HL-60 (cell line): Measurements from ENCODE around the gene RBPJ.

ENCODE experiments used
- DNase-seq, 2 experiments: peaks; one replicate each; pipeline ENCODE4 v3.0.0-alpha.2; 2010 to 2020; ENCODE audit warnings: low read depth in 1 of 2, low spot score in 1 of 2
- H3K27ac ChIP-seq: fragments of 250-450 bp; sonication (Bioruptor Pico); replicated peaks from 2 replicates; pipeline ENCODE4 v1.5.1; 2020; ENCODE audit warnings: mild to moderate bottlenecking, moderate library complexity
- H3K27me3 ChIP-seq: fragments of 250-450 bp; sonication (Bioruptor Pico); 2 replicates; pipeline ENCODE4 v1.5.1; 2021; ENCODE audit warnings: mild to moderate bottlenecking, moderate library complexity; ENCODE audit not compliant: insufficient read depth, poor library complexity, severe bottlenecking
- H3K4me3 ChIP-seq: replicated peaks from 2 replicates; pipeline ENCODE4 v1.5.1; 2011; ENCODE audit warnings: mild to moderate bottlenecking, control low read depth, low read length; ENCODE audit not compliant: insufficient read depth
- CTCF ChIP-seq: IDR thresholded peaks from one replicate; pipeline ENCODE4 v1.5.1; 2011; ENCODE audit warnings: low read length, control low read depth, inconsistent platforms; ENCODE audit not compliant: insufficient read depth
- GABPA ChIP-seq: IDR thresholded peaks from 2 replicates; pipeline ENCODE4 v1.6.1; 2012; ENCODE audit warnings: low read depth
- POLR2AphosphoS5 ChIP-seq: IDR thresholded peaks from 2 replicates; pipeline ENCODE4 v1.6.1; 2012; ENCODE audit warnings: low read depth
- REST ChIP-seq: IDR thresholded peaks from 2 replicates; pipeline ENCODE4 v1.6.1; 2012; ENCODE audit warnings: low read depth; ENCODE audit not compliant: insufficient replicate concordance
- SPI1 ChIP-seq: IDR thresholded peaks from 2 replicates; pipeline ENCODE4 v1.6.1; 2012; ENCODE audit warnings: low read depth, mild to moderate bottlenecking, borderline replicate concordance

Gene RBPJ

GRCh38 chr4:26452565-26453531, 132.0 kb downstream of the RBPJ start:
- H3K27ac ChIP-seq, result no peak overlapping the region
- H3K27me3 ChIP-seq, result no peaks in the 10 kb centered on the region
- TF ChIP-seq POLR2AphosphoS5 (no peak), REST (no peak), CTCF (no peak), SPI1 (no peak), GABPA (no peak)
- no peak overlapping the region for H3K4me3 ChIP-seq
- DNase-seq, result no peak

GRCh38 chr4:26454961-26455360, 134.1 kb downstream of the RBPJ start:
- H3K27ac ChIP-seq, result no peak overlapping the region
- no peak for TF ChIP-seq REST
- no peak for TF ChIP-seq CTCF
- TF ChIP-seq POLR2AphosphoS5, result no peak
- TF ChIP-seq GABPA, result no peak
- no peak for TF ChIP-seq SPI1
- no peak overlapping the region for H3K4me3 ChIP-seq
- no peaks in the 10 kb centered on the region for H3K27me3 ChIP-seq
- DNase-seq, result no peak

GRCh38 chr4:26455571-26455970, 134.8 kb downstream of the RBPJ start:
- Histone ChIP-seq H3K4me3 (no peak overlapping the region), H3K27me3 (no peaks in the 10 kb centered on the region), H3K27ac (no peak overlapping the region)
- no peak for TF ChIP-seq GABPA
- TF ChIP-seq REST, result no peak
- TF ChIP-seq CTCF, result no peak
- TF ChIP-seq POLR2AphosphoS5, result no peak
- no peak for TF ChIP-seq SPI1
- DNase-seq, result no peak
